GM19467 (cell line): ENCODE measurements around the gene PPID.
"Not testable (repeated sequence)": the region's sequence is repeated elsewhere in the genome, so short reads cannot be mapped to it uniquely, and the experiment has no call there.

Experiments used
- ATAC-seq: cut with Tn5 transposase; IDR thresholded peaks from one replicate; pipeline ENCODE4 v1.9.1; 2021; ENCODE audit warnings: mild to moderate bottlenecking, moderate library complexity; ENCODE audit not compliant: unreplicated experiment

The PPID gene

DNA sequence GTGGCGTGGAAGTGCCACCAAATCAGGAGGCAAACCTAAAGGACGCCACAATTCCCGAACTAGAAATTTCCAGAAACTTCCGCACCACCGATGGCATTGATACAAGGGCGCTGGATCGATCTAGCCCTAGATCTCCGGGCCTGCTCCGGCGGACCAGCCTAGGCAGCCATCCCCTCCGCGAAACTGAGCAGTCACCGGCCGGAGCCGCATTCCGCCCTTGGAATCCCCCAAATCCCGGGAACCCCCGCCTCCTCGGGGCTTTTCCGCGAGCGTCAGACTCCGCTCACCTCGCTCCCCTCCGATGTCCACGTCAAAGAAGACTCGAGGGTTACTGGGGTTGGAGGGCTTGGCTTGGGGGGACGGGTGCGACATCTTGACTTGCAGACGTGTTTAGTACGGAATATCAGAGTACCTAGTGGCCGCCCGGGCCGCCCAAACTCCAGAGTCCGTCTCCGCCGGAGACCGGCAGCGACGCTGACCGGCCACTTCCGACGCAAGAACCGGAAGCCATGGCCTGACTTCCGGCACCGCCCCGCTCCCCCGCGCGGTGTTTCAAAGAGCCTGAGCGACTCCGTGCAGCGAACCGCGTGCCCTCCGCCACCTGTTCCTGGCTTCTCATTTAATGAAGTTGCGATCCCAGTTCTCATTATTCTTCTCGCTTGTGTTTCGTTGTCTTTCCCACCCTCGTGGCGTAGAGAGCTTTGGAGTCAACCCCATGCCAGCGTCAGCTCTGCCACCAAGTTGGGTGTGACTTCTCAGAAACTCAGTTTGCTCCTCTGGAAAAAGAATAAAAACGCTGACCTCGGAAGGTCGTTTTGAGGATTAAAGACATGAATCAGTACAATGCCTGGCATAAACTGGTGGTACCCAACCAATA lies at the start of gene PPID:
Gene PPID (minus strand): TSS at position 480 of the 877 bp plus-strand sequence. CDS start 108 bp downstream, at position 372.
- ATAC-seq: peak; percentile 98

DNA sequence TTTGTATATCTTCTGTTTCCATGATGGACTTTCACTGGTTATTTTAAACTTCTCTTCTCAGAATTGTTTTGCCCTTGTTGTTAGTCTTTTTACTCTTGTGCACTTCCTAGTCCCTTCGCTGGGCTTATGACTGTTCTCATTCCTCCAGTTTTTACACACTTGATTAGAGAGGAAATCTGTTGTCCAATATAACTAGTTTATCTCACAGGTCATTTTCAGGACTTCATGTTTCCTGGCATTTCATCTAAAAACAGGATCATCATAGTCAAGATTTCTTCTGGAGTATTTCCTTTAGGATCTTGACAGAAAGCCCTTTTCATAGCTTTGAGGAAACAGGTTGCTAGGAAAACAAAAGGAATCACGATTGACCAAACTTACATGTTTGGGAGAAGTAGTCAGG lies 48.6 kb upstream of the PPID start:
- ATAC-seq: no peak

DNA sequence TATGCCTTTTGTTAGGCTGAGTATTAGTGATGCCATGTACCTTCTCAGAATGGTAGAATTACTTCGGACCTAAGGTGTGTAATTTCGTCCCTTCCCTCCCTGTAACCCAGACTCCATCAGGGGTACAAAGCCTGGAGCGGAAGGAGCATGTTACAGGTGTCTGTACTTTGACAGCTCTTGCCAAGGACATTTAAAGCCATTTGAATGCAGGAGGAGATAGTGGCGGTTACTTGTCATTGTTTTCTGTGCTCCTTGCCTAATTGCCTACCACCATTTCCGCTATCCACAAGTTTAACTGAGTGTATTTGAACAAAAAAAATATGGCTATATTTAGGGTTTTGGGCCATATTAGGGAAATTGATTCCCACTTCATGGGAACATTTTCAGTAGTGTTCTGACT lies 47.5 kb upstream of the PPID start:
- no peak for ATAC-seq

DNA sequence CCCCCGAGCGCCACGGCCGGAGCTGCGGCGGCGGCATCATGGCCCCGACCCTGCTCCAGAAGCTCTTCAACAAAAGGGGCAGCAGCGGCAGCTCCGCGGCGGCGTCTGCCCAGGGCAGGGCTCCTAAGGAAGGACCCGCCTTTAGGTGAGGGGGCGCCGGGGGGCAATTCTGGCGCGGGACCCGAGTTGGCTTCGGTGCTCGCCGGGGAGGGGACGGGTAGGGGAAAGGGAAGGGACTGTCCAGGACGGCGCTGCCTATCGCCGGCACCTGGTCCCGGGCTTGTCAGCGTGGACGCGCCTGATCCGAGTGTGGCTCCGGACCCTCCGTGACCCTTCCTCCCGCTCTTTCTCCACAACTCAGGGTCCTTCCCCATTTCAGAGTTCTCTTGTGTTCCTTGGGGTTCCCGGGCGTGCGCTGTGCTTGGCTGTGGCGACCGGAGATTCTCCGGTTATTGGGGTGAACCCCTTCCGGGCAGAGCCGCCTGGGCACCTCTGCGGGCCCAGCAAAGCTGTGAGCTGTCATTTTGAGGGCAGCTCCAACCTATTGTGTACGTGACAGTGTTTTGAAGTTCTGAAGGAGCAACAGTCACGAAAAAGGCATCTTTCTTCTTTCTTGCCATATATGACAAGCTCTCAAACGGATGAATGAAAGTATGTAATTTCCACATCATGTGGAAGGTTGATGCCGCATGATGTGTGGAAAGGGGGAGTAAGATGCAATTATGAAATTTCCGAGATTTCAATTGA lies 46.2 kb upstream of the PPID start:
- peak; percentile 21 for ATAC-seq

DNA sequence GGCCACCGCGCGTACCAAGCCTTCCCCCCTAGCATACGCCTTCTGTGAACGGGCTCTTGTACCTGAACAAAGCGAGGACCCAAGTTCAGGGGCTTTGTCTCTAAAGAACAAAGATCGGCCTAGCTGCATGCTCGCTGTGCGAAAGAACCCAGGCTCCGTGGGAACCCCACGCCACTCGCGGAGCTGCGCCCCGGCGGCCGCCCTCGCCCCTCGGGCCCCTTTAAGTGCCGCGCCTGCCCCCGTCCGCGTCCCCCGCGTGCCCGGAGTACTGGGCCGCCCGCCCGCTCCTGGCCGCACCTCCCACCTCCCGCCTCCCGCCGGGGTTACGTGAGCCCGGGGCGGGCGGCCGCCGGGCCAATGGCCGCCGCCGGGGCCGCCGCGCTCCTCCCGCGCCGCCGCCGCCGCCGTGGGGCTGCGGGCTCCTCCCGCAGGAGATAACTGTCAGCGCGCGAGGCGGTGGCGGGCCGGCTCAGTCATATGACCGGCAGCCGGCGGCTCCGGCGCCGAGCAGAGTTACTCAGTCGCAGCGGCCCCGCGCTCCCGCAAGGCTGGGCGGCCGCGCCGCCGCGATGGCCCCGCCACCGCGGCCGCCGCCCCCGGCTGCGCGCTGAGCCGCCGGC lies 45.5 kb upstream of the PPID start, which contains the start of gene FNIP2:
Gene FNIP2 (plus strand): TSS at position 472 of the 620 bp plus-strand sequence. CDS start 187 bp downstream, outside the sequence.
- peak; percentile 77 for ATAC-seq

DNA sequence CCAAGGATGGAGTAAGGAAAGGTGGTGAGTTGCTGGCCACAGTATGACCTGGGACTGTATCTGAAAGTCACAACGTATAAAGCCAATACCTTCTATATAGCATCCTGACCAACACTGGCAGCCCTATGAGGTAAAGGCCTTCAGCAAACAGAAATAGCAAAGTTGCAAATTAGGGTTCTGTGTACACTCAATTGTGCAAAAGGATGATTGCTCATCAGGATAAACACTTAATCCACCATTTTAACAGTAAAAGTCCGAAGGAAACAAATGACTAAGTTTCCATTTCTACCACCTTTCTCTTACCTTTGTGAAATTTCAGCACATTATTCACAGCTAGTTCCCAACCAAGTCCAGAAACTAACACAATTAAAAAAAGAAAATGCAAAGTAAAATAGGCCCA lies 44.3 kb upstream of the PPID start:
- no peak for ATAC-seq

DNA sequence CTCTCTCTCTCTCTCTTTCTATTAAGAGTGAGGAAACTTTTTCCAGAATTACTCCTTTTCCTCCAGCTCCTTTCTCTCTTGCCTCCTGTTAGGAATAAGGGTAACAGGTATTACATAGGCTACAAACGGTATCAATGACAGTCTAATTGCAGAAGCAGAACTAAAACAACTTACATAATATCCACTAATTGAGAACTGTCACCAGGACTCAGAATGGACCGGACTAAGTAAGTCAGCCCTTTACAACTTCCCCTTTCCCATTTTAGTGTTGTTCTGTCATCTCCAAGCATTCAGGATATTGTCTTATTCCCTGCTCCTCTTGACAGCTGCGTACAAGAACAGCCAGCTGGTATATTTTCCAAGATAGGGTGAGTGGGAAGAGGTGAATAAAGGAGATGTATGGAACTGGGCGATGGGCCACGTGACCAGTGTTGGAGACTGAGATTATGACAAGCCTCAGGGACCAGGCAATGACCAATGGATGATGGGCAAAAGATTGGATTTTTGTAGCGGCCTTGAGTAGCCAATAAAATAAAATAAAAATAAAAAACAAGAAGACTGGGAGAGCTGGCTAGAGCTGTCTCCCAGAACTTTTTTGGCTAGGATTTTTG lies 43.3 kb upstream of the PPID start:
- ATAC-seq: no peak

DNA sequence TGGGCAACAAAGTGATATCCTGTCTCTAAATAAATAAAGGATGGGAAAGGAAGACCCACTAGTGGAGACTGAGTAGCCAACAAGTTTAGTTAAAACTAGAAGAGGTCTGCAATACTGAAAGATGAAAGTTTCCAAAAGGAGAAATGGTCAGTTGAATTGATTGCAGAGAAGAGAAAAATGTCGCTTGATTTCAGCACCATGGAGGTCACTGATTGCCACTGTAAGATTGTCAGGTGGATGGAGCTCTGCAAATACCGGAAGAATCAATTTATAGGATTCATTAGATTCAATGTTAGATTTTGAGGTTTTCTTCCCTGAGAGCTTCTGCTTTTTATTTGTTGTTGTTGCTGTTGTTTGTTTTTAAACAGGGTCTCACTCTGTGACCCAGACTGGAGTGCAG lies 40.3 kb upstream of the PPID start:
- no peak for ATAC-seq

DNA sequence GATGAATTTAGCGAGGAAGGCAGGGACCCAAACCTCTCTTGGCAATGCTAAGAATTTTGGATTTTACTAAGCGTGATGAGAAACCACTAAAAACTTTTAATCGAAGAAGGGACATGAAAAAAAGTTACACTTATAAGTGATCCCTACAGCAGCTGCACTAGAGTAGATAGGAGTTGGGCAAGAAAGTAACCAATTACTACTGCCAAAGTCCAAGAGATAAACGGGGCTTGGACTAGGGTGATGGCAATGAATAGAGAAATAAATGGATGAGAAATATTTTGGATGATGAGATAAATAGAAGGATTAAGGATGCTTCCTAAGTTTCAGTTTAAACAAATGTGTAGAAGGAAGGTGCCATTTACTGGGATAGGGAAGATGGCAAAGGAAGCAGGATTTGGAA lies 39.4 kb upstream of the PPID start:
- no peak for ATAC-seq

DNA sequence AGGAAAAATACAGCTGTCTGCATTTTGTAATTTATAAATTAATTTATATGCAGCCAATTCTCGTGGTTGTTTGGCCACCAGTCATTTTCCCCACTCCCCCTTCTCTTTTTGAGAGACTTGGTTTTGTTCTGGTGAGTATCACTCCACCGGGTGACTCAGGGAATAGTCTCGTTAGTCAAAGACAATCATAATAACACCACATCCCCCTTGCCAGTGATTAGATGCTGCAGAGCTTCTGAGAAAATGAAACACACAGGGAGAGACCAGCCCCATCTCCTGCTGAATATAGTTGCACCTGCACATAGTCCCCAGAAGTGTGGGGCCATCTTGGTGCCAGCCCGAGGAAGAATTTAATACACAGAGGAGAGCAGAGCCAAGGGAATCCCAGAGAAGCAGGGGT lies 37.7 kb upstream of the PPID start:
- no peak for ATAC-seq

DNA sequence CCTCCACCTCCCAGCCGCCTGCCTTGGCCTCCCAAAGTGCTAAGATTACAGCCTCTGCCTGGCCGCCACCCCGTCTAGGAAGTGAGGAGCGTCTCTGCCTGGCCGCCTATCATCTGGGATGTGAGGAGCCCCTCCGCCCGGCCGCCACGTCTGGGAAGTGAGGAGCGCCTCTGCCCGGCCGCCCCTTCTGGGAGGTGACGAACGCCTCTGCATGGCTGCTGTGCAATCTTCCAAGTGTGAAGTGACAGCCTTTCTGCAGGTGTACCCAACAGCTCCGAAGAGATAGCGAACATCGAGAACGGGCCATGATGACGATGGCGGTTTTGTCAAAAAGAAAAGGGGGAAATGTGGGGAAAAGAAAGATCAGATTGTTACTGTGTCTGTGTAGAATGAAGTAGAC lies 36.3 kb upstream of the PPID start:
- ATAC-seq: not testable (repeated sequence)

DNA sequence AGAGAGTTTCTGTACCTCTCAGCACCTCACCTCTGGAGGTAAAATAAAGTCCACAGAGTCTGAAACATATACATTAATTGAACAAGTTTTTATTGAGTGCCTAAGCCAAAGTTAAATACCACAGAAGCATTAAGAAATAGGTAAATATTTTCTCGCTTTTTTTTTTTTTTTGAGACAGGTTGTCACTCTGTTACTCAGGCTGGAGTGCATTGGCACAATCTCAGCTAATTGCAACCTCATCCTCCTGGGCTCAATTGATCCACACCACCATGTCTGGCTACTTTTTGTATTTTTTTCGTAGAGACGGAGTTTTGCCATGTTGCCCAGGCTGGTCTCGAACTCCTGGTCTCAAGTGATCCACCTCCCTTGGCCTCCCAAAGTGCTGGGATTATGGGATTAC lies 35.5 kb upstream of the PPID start:
- no peak for ATAC-seq

DNA sequence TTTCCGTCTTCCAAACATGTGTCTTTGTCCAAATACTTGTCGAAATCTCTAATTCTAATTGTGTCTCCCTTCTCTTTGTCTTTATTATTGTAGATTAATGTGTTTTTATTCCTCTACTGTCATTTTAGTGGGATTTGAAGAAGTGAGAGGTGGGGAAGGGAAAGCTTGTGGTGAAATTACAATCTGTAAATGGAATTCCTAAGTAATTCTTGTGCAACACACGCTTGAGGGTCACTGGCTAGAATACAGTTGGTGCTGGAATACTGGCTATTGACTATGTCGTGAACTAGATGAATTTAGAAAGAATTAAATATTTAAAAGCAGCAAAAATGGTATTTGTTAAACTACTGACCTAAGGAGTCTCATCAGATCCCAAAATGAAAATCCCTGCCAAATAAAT lies 34.9 kb upstream of the PPID start:
- no peak for ATAC-seq

DNA sequence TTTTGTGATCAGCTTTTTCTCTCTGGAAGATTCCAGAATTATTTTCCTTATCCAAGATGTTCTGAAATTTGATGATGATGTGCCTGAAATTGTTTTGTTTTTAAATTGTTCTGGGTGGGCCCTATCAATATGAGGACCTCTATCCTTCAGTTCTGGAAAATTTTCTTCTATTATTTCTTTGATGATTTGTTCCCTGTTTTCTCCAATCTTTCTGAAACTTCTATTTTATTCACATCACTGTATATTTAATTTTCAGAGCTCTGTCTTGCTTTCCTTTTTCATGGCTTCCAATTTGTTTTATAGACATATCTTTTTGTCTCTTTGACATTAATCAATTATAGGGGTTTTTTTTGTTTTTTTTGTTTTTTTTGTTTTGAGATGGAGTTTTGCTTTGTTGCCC lies 33.4 kb upstream of the PPID start:
- no peak for ATAC-seq

DNA sequence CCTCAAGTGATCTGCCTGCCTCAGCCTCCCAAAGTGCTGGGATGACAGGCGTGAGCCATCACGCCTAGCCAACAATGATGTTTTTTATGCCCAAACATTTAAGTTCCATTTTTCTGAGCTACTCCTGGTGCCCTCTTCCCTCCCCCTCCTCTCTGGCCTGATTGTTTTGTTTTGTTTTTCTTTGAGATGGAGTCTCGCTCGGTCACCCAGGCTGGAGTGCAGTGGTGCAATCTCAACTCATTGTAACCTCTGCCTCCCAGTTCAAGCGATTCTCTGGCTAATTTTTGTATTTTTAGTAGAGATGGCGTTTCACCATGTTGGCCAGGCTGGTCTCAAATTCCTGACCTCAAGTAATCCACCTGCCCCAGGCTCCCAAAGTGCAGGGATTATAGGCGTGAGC lies 32.6 kb upstream of the PPID start:
- not testable (repeated sequence) for ATAC-seq

DNA sequence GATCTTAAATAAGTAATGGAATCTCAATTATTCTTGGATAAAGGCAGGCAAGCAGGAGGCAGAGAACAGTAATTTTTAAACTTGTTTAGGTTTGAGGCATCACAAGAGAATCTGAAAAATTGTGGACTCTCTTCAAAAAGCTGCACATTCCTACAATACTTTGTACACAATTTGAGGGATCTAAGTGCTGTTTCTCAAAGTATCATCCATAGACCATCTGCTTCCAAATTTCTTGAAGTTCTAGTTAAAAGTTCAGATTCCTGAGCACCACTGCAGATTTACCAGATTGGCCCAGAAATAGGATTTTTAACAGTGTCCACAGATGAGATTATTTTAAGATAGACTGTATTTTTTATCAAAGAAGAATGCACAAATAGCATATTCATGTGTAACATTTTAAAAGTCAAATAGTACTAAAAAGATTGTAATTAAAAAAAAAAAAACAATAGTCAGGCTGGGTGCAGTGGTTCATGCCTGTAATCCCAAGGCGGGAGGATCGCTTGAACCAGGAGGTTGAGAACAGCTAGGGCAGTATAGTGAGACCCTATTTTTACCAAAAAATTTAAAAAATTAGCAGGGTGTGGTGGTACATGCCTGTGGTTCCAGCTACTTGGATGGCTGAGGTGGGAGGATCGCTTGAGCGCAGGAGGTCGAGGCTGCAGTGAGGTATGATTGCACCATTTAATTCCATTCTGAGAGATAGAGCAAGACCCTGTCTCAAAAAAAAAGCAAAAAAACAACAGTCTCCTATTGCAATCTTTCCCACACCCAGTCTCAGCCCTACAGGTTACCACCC lies 31.4 kb upstream of the PPID start:
- ATAC-seq: no peak

DNA sequence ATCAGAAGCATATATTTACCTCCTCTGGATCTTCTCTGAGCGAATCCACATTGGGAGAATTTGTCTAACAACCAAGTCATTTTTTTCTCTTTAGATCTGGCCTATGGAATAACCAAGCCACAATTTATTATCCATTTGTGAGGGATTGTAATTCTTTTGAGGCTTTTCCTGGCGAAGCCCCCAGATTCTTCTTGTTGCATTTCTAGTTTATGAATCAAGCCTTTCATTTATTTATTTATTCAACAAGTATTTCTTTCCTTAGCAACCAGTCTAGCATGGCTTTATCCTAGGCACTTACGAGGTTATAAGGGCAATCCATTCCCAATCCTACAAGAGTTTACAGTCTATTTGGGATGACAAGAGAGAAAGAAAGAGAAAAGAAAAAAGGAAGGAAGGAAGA lies 27.2 kb upstream of the PPID start:
- no peak for ATAC-seq

DNA sequence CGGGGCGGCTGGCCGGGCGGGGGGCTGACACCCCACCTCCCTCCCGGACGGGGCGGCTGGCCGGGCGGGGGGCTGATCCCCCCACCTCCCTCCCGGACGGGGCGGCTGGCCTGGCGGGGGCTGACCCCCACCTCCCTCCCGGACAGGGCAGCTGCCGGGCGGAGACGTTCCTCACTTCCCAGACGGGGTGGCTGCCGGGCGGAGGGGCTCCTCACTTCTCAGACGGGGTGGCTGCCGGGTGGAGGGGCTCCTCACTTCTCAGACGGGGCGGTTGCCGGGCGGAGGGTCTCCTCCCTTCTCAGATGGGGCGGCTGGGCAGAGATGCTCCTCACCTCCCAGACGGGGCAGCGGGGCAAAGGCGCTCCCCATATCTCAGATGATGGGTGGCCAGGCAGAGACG lies 23.3 kb upstream of the PPID start:
- not testable (repeated sequence) for ATAC-seq

DNA sequence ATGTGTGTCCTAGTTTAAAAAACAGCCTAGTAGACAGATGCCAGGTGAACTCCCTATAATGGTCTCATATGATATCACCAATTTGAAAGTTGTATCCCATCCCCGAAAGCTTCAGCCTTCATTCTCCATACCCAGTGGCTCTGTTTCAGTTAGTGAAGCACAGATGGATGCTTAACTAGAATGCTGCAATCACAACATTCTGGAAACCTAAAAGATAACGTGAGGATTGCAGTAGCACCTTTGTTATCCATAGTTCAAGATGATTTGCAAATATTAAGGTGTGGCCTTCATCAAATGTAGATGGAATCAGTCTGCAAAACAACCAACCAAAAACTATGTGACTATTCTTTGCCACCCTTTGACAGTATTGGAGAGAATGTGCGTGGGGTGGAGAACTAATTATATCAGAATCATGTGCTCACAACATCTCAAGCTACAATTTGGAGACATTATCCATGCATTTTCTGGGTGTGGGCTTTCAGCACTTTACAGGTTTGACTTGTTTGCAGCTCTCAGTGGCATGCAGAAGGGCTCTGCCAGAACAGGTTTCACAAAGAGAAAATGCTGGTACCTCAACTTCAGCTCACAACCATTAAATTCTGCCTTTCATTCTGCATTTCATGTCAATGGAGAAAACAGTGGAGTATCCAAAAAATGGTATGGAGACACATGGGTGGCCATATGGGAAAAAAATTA lies 18.3 kb upstream of the PPID start:
- no peak for ATAC-seq

DNA sequence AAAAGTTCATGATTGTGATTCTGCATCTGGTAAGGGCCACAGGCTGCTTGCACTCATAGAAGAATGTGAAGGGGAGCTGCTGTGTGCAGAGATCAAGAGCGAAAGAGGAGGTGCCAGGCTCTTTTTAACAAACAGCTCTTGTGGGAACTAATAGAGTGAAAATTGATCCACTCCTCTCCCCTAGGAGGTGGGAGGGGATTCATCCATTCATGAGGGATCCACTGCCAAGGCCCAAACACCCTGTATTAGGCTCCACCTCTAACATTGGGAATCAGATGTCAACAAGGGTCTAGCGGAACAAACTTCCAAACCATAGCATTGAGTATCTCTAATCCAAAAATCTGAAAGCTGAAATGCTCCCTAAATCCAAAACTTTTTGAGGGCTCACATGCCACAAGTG lies 16.4 kb upstream of the PPID start:
- no peak for ATAC-seq
